LNCAP (cell line): ENCODE results near the gene TMEM132E.

Experiments used
- CTCF ChIP-seq: fragments of 450-650 bp; IDR thresholded peaks from 2 replicates; pipeline ENCODE4 v1.5.1; 2017; ENCODE audit warnings: mild to moderate bottlenecking

The TMEM132E gene

GRCh38 chr17:34565713-34566112 is 13.7 kb upstream of the TMEM132E start:
- no peak for TF ChIP-seq CTCF

- no peak for TF ChIP-seq CTCF
Observed at GRCh38 chr17:34566201-34566600, 13.2 kb upstream of the TMEM132E start.

GRCh38 chr17:34566873-34567272 is 12.5 kb upstream of the TMEM132E start:
- no peak for TF ChIP-seq CTCF

- no peak for TF ChIP-seq CTCF
Observed at GRCh38 chr17:34567691-34568465, 11.5 kb upstream of the TMEM132E start.

GRCh38 chr17:34568953-34569352 is 10.4 kb upstream of the TMEM132E start:
- TF ChIP-seq CTCF, result no peak

- no peak for TF ChIP-seq CTCF
Observed at GRCh38 chr17:34569591-34569990, 9.8 kb upstream of the TMEM132E start.

GRCh38 chr17:34570506-34570905 is 8.9 kb upstream of the TMEM132E start:
- no peak for TF ChIP-seq CTCF
